ENCODE measurements around the gene AMOTL1. TPM values are rescaled to one million over a fixed set of nuclear protein-coding genes. Genes with fewer than 3 reads are reported as not detected.
"Not testable (repeated sequence)": the region's sequence is repeated elsewhere in the genome, so short reads cannot be mapped to it uniquely, and the experiment has no call there.

AMOTL1 gene
- polyA plus RNA-seq, 6 donors from 2014 or later = 0.07 to 0.15 TPM; not detected in 4

DNA sequence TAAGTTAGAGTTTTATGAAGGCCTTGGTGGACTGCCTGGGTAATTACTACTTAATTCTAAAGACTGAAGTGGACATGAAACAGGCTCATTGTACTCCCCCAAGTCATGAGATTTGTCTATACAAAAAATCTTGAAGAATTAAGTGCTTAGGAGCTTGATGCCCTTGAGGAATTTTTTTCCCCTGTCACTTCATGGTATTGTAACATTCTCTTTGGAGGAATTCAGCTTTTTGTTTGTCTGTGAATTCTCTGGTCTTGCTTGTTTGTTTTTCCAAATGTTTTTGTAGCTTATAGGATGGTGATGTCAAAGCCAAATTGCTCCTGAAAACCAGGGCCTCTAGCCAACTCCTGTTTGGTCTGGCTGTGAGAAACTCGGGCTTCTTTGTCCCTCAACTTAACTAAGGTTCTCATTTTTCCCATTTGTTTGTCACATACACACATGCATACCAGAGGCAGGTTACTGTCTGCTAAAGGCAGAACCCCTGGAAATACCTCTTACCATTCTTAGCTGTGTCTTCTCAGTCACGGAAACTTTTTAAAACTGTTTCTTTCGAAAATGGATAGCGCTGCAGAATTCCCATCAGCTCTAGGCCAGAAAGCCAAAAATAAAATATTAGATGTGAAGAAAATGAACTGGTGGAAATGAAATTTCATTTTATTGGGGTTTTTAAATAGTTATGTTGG lies 66.9 kb downstream of the AMOTL1 start:
- ATAC-seq (ENCODE audit: low read depth in 2 of 2) (no peak), DNase-seq (no peak)
- H3K4me1 Mint-ChIP-seq = no peaks in the 10 kb centered on the region
- H3K4me3 Mint-ChIP-seq = no peak overlapping the region
- no peak overlapping the region for H3K27ac Mint-ChIP-seq
- H3K27me3 Mint-ChIP-seq = no peaks in the 10 kb centered on the region
- no peaks in the 10 kb centered on the region for H3K36me3 Mint-ChIP-seq
- no peaks in the 10 kb centered on the region for H3K9me3 Mint-ChIP-seq

- Mint-ChIP-seq H3K4me3 (no peak overlapping the region), H3K36me3 (no peaks in the 10 kb centered on the region), H3K9me3 (no peaks in the 10 kb centered on the region), H3K4me1 (no peaks in the 10 kb centered on the region), H3K27me3 (no peaks in the 10 kb centered on the region), H3K27ac (no peak overlapping the region)
- ATAC-seq (ENCODE audit: low read depth in 2 of 2) (no peak), DNase-seq (no peak)
These were observed 67.4 kb downstream of the AMOTL1 start for GRCh38 chr11:94835594-94835927.

DNA sequence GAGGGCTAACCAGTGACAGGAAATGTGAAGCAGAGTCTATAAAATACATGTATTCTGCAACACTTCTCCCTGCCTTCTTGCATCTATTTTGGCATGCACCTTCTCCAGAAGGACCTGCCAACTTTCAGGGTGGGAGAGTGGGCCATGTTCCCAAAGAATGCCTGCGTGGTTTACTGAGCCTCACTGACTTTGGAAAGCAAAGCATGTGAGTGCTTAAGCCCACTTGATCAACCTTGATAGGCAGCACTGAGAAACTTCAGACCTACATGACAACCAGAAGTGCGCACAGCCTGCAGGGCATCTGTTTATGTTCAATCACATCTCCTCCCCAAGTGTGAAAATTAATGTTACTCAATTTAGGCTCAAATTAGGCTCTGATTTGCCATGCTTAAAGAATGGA lies 69.2 kb downstream of the AMOTL1 start:
- no peak for ATAC-seq (ENCODE audit: low read depth in 2 of 2)
- Mint-ChIP-seq H3K4me1 (no peaks in the 10 kb centered on the region), H3K4me3 (no peak overlapping the region)

GRCh38 chr11:94838027-94838731 lies 70.0 kb downstream of the AMOTL1 start:
- Mint-ChIP-seq H3K36me3 (no peaks in the 10 kb centered on the region), H3K4me3 (no peak overlapping the region), H3K27me3 (no peaks in the 10 kb centered on the region), H3K9me3 (no peaks in the 10 kb centered on the region), H3K27ac (peak overlapping the region in 1 of 6 donors; percentile 28), H3K4me1 (no peaks in the 10 kb centered on the region)
- ATAC-seq (ENCODE audit: low read depth in 2 of 2) (no peak), DNase-seq (no peak)

More for the DNA sequence above, 69.2 kb downstream of the AMOTL1 start:
- H3K36me3 Mint-ChIP-seq = no peaks in the 10 kb centered on the region
- no peaks in the 10 kb centered on the region for H3K9me3 Mint-ChIP-seq
- DNase-seq = no peak
- no peak overlapping the region for H3K27ac Mint-ChIP-seq
- no peaks in the 10 kb centered on the region for H3K27me3 Mint-ChIP-seq

GRCh38 chr11:94840209-94840608 lies 72.1 kb downstream of the AMOTL1 start:
- Mint-ChIP-seq H3K27me3 (no peaks in the 10 kb centered on the region), H3K9me3 (peaks cover 0 to 3% (median 0%) of the 10 kb centered on the region in 7 donors), H3K27ac (no peak overlapping the region), H3K4me1 (no peaks in the 10 kb centered on the region), H3K36me3 (no peaks in the 10 kb centered on the region), H3K4me3 (no peak overlapping the region)
- ATAC-seq (ENCODE audit: low read depth in 2 of 2) (no peak), DNase-seq (no peak)

DNA sequence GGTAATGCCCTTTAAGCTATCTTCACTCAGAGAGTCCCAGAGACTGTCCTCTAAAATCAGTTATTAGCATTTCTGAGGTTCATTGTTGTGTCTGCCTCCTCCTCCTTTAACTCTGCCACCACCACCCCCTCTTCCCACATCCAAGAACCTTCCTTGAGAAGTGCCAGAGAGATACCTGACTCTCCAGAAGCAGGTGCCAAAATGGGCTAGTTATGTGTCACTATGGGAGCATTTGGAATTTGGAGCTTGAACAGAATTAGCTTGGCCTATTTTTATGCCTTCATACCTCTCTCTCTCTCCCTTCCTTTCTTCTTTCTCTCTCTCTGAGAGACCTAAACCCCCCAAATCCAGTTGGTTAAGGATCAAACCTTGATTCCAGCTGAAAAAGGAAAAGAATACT lies 75.9 kb downstream of the AMOTL1 start:
- ATAC-seq (ENCODE audit: low read depth in 2 of 2) = no peak
- Mint-ChIP-seq H3K9me3 (peaks cover 0 to 3% (median 0%) of the 10 kb centered on the region in 7 donors), H3K4me1 (no peaks in the 10 kb centered on the region), H3K27ac (peak overlapping the region in 1 of 6 donors; percentile 4), H3K36me3 (no peaks in the 10 kb centered on the region), H3K27me3 (no peaks in the 10 kb centered on the region), H3K4me3 (no peak overlapping the region)
- DNase-seq = no peak

GRCh38 chr11:94845622-94846021 lies 77.5 kb downstream of the AMOTL1 start:
- H3K4me3 Mint-ChIP-seq = no peak overlapping the region
- H3K4me1 Mint-ChIP-seq = no peaks in the 10 kb centered on the region
- DNase-seq = no peak
- no peaks in the 10 kb centered on the region for H3K27me3 Mint-ChIP-seq
- no peak for ATAC-seq (ENCODE audit: low read depth in 2 of 2)
- no peaks in the 10 kb centered on the region for H3K36me3 Mint-ChIP-seq
- no peak overlapping the region for H3K27ac Mint-ChIP-seq
- H3K9me3 Mint-ChIP-seq = peaks cover 0 to 3% (median 0%) of the 10 kb centered on the region in 7 donors

DNA sequence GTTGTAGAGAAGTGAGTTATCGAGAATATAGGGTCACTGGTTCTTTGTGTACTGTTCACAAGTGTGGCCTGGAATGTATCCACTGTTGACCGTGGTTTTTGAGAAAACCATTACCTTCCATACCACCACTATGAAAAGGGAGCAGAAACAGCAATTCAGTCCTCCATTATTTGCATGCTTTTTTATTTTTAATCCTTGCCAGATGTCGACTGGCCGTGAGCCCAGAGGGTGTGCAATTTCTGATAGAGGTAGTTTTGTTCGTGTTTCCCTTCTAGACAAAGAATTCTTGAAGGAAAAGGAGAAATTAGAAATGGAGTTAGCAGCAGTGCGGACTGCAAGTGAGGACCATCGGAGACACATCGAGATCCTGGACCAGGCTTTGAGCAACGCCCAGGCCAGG lies 81.7 kb downstream of the AMOTL1 start:
- ATAC-seq (ENCODE audit: low read depth in 2 of 2) = no peak
- no peak overlapping the region for H3K4me3 Mint-ChIP-seq
- no peaks in the 10 kb centered on the region for H3K9me3 Mint-ChIP-seq
- no peak for DNase-seq
- no peaks in the 10 kb centered on the region for H3K4me1 Mint-ChIP-seq
- H3K27ac Mint-ChIP-seq = peak overlapping the region in 1 of 6 donors; percentile 49
- H3K36me3 Mint-ChIP-seq = peaks cover 0 to 6% of the 10 kb centered on the region in 2 donors
- no peaks in the 10 kb centered on the region for H3K27me3 Mint-ChIP-seq

GRCh38 chr11:94851864-94852636 lies 83.9 kb downstream of the AMOTL1 start:
- no peaks in the 10 kb centered on the region for H3K9me3 Mint-ChIP-seq
- H3K27ac Mint-ChIP-seq = no peak overlapping the region
- H3K36me3 Mint-ChIP-seq = peaks cover 0 to 6% of the 10 kb centered on the region in 2 donors
- no peaks in the 10 kb centered on the region for H3K27me3 Mint-ChIP-seq
- no peak for ATAC-seq (ENCODE audit: low read depth in 2 of 2)
- no peak overlapping the region for H3K4me3 Mint-ChIP-seq
- DNase-seq = no peak
- H3K4me1 Mint-ChIP-seq = peaks cover 0 to 7% (median 2%) of the 10 kb centered on the region in 3 donors

GRCh38 chr11:94853288-94853687 lies 85.1 kb downstream of the AMOTL1 start:
- not testable (repeated sequence) for H3K27me3 Mint-ChIP-seq; H3K9me3 Mint-ChIP-seq; ATAC-seq (ENCODE audit: low read depth in 2 of 2); H3K27ac Mint-ChIP-seq; H3K36me3 Mint-ChIP-seq; DNase-seq; H3K4me3 Mint-ChIP-seq
- peaks cover 8 to 18% (median 10%) of the 10 kb centered on the region in 3 donors for H3K4me1 Mint-ChIP-seq

GRCh38 chr11:94853836-94854235 lies 85.7 kb downstream of the AMOTL1 start:
- Mint-ChIP-seq H3K4me3 (no peak overlapping the region), H3K27me3 (no peaks in the 10 kb centered on the region), H3K4me1 (peaks cover 8 to 18% (median 10%) of the 10 kb centered on the region in 3 donors), H3K36me3 (peaks cover 0 to 6% of the 10 kb centered on the region in 2 donors), H3K9me3 (no peaks in the 10 kb centered on the region), H3K27ac (peak overlapping the region in 1 of 6 donors; percentile 13)
- ATAC-seq (ENCODE audit: low read depth in 2 of 2) = no peak
- DNase-seq = no peak

DNA sequence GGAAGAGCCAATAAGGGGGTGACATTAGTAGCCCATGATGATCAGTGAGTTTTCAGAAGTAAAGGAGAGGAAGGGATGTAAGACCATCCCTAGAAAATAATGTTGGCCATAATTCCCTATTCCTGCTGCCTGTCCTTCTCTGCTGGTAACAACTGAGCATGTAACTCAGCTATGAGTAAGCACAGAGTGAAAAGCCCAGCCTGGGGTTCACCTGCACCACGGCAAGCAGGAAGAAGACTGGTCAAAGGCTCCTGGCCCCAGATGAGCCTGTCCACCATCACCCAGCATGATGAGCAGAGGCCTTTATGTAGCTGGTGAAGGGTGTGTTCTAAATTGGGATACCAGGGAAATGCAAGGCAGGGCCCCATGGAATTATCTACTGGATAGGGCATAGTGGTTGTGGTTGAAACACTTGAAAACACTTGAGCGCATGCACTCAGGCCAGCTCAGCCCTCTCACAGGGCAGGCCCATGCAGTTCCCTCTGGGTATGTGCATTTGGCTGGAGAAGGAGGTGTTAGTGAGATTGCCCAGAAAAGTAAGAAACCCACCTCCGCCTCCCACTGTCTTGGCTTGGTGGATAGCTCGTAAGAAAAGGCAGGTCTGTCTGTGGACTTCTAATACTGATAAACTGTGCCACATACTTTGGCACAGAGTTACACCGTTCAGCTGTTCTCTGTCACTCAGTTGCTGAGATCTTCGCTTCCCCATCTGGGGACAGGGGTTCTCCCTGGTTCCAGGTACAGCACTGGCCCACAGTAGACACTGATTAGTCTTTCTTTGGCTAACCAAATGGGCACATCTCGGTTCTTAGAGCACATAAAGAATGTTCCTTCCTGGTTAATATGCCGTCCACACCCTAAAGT lies 86.8 kb downstream of the AMOTL1 start:
- DNase-seq (no peak), ATAC-seq (ENCODE audit: low read depth in 2 of 2) (no peak)
- H3K36me3 Mint-ChIP-seq = peaks cover 0 to 6% of the 10 kb centered on the region in 2 donors
- H3K4me3 Mint-ChIP-seq = no peak overlapping the region
- no peaks in the 10 kb centered on the region for H3K27me3 Mint-ChIP-seq
- no peaks in the 10 kb centered on the region for H3K9me3 Mint-ChIP-seq
- H3K4me1 Mint-ChIP-seq = peaks cover 8 to 18% (median 10%) of the 10 kb centered on the region in 3 donors
- H3K27ac Mint-ChIP-seq = peak overlapping the region in 1 of 6 donors; percentile 74

DNA sequence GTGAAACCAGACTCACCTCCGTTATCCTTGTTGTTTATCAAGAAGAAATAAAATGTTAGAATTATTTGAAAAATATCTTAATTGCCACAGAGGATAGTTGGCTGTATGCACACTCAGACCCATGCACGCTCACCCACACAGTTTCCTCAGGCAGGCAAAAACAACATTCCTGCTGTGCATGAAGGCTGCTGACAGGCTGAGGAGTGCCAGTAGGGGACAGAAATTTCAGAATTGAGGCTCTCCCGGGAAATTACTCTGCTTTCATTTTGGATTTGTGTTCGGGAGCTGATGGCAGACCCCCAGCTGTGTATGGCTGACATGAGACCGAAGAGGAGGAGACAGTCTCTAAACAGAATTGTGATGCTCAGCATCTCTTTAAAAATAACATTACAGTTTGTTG lies 87.5 kb downstream of the AMOTL1 start:
- H3K9me3 Mint-ChIP-seq = no peaks in the 10 kb centered on the region
- DNase-seq = no peak
- H3K4me1 Mint-ChIP-seq = peaks cover 8 to 18% (median 10%) of the 10 kb centered on the region in 3 donors
- H3K4me3 Mint-ChIP-seq = no peak overlapping the region
- no peaks in the 10 kb centered on the region for H3K27me3 Mint-ChIP-seq
- no peak overlapping the region for H3K27ac Mint-ChIP-seq
- peaks cover 0 to 6% of the 10 kb centered on the region in 2 donors for H3K36me3 Mint-ChIP-seq
- ATAC-seq (ENCODE audit: low read depth in 2 of 2) = no peak

Data from naive B cell (primary cell).